Activated CD8-positive, alpha-beta memory T cell treated with anti-CD3 and anti-CD28 coated beads for 48 hours (primary cell): ENCODE data around the gene LPAR6.
"Not testable (repeated sequence)": the region's sequence is repeated elsewhere in the genome, so short reads cannot be mapped to it uniquely, and the experiment has no call there.

Experiments used
- DNase-seq, 3 experiments: peaks; one replicate each; pipeline ENCODE4 v3.0.0-alpha.2; 2020; ENCODE audit warnings: low read depth in 2 of 3, low spot score in 2 of 3

LPAR6 gene

GRCh38 chr13:48412881-48413351 lies at the start of gene LPAR6:
Gene LPAR6, minus strand, starts transcription at chr13:48413113. Its CDS starts 690 bp downstream, at chr13:48412423.
- DNase-seq: no peak

DNA sequence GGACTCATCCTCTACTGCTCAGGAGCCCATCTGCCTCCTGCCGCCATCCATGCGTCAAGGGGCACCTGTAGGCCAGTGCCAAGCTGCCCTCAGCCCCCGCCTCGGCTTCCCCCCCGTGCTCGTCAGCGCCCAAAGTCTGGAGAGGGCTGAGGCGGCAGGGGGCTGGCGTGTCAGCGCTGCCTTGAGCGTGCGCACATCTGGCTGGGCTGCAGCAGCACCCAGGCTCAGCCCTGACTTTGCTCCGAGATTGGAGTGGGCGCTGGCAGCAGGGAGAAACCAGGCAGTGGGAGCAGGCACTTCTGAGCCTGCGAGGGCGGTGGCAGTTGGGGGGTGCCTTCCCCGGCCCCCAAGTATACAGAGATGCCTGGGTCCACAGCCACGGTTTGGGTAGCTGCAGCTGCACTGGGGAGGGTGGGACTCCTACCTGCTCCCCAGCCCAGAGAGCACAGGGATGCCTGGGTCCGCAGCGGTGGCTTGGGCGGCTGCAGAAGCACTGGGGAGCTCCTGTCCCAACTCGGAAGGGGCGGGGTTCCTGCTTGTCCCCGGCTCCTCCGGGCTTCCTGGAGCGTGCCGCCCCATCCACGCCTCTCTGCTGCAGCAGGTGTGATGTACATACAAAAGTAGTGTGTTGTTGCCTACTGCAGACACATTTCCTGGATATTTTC lies 44.8 kb upstream of the LPAR6 start:
- DNase-seq: no peak

DNA sequence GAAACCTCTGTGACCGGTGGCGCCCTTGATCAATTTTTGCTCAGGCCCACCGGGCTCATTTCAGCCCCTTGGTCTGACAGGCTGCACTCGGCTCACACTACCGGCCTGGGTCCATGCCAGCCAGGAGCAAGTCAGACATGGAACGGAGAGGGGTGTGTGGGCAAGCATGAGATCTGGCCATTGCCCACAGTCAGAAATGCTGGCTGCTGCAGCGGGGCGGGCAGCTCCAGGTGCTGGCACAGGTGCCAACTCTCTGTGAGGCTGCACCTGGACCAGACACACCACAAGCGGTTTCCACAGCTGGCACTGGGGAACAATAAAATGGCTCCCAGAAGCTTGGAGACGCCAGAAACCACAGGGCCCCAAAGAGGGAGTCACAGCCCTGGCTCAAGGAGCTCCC lies 43.6 kb upstream of the LPAR6 start:
- no peak for DNase-seq

- not testable (repeated sequence) for DNase-seq
These were observed 38.3 kb upstream of the LPAR6 start for GRCh38 chr13:48451196-48451595.

GRCh38 chr13:48449656-48450055 lies 36.7 kb upstream of the LPAR6 start:
- DNase-seq: no peak

GRCh38 chr13:48448959-48449614 lies 36.2 kb upstream of the LPAR6 start:
- DNase-seq: no peak

- DNase-seq: no peak
These were observed 35.5 kb upstream of the LPAR6 start for GRCh38 chr13:48448285-48448958.

DNA sequence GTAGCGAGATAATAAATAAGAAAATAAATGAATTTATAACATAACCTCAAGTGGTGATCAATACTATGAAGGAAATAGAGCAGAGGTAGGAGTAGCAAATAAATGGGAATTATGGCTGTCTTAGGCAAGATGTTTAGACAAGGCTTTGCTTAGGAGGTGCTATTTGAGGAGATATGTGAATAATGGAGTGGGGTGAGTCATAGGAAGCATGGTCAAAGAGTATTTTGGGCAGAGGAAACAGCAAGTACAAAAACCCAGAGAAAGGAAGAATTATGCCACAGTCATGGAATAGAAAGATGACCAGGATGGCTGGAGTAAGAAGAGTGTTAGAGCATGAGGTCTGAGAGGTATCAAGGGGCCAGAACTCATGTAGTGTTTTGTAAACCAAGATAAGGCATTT lies 33.6 kb upstream of the LPAR6 start:
- DNase-seq: no peak

GRCh38 chr13:48443442-48444208 lies 30.7 kb upstream of the LPAR6 start:
- no peak for DNase-seq

- DNase-seq: no peak
These were observed 24.5 kb upstream of the LPAR6 start for GRCh38 chr13:48437371-48437770.

DNA sequence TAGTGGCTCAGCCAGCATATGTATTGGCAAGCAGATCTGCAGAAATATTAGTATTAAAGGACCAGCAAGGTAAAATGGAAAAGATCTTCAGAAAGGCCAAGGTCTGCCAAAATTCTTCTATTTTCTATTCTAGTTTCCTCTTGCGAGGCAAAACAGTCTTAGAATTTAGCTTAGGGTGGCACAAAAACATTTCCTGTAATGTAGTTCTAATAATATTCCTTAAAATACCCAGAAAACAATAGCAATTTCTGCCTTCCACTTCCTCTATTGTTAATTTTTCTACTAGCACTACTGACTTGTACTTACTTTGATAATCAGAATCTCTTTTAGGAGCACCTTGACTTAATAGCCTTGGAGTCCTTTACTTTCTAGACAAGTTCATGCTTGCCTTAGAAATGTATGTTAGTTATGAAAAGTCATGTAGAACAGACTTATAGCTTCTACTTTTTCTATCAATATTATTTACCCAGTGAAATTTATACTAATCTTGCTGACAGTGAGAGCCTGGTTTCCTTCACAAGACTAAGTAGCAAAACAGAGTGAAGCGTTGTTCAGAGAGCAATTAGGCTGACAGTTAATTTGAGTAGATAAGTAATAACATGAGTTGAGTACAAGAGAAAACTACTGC lies 23.9 kb upstream of the LPAR6 start:
- no peak for DNase-seq

GRCh38 chr13:48434200-48434599 lies 21.3 kb upstream of the LPAR6 start:
- no peak for DNase-seq

- DNase-seq: no peak
These were observed 19.2 kb upstream of the LPAR6 start for GRCh38 chr13:48431987-48432615.

GRCh38 chr13:48431431-48431830 lies 18.5 kb upstream of the LPAR6 start:
- DNase-seq: no peak

GRCh38 chr13:48429886-48430285 lies 17.0 kb upstream of the LPAR6 start:
- DNase-seq: no peak

DNA sequence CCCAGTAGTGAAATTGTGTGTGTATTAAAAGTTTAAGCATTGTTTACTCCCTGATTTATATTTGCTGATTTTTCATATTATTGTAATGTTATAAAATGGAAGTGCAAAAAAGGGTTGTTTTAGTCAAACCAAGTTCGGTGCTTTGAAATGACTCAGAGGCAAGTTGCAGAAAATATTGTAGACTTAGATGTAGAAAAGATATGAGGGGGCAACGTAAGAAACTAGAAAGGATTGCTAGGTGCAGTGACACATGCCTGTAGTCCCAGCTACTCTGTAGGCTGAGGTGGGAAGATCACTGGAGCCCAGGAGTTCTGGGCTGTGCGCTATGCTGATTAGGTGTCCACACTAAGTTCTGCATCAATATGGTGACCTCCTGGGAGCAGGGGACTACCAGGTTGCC lies 16.1 kb upstream of the LPAR6 start:
- no peak for DNase-seq

GRCh38 chr13:48426755-48427298 lies 13.9 kb upstream of the LPAR6 start:
- not testable (repeated sequence) for DNase-seq

DNA sequence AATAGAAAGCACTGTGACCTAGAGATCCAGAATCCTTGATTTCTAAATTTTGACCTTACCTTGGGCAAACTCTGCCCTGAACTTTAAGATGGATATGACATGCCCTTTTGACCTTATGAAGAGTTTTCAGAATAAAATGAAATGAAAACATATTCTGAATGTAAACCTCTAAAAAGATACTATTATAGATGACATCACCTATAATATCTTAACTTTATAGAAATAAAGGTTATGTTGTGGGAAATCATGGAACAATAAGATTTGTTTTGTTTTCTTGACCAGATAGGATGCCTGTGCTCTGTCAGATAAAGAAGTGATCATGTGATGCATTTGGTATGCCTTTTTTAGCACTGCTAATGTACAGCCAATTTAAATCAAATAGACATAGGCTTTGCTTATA lies 13.1 kb upstream of the LPAR6 start:
- no peak for DNase-seq

DNA sequence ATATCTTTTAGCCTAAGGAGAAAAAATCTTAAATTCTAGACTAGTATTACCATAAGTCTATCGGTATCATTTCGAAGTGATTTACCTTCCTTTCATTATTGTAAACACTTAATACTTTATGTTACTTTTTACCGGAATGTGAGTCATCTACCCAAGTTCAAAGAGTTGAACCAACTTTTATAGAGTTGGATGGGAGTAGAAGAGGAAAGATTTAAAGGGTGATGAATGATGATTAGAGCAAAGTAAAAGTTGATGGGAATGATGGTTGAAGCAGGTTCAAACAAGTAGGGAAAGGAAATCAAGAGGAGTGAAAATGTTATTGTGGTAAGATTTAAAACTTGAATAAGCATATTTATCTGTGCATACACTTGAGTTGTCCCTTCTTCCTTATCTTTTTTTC lies 11.3 kb upstream of the LPAR6 start:
- no peak for DNase-seq

DNA sequence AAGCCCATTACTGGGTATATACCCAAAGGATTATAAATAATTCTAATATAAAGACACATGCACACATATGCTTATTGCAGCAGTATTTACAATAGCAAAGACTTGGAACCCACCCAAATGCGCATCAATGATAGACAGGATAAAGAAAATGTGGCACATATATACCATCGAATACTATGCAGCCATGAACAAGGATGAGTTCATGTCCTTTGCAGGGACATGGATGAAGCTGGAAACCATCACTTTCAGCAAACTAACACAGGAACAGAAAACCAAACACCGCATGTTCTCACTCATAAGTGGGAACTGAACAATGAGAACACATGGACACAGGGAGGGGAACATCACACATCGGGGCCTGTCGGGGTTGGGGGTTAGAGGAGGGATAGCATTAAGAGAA lies 9.1 kb upstream of the LPAR6 start:
- DNase-seq: not testable (repeated sequence)
